Stimulated activated CD4-positive, alpha-beta T cell treated with anti-CD3 and anti-CD28 coated beads, Interleukin-15, amount 100 ng/mL, for 48 hours (primary cell): Measurements from ENCODE around the gene WFDC1.

Experiments used
- DNase-seq, 2 donors: peaks; one replicate each; pipeline ENCODE4 v3.0.0-alpha.2; 2020; ENCODE audit warnings: low read depth in 2 of 2

WFDC1 gene, protein sequence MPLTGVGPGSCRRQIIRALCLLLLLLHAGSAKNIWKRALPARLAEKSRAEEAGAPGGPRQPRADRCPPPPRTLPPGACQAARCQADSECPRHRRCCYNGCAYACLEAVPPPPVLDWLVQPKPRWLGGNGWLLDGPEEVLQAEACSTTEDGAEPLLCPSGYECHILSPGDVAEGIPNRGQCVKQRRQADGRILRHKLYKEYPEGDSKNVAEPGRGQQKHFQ

GRCh38 chr16:84294531-84295142 lies at the start of gene WFDC1:
Gene WFDC1 (plus strand): TSS chr16:84294878. CDS start chr16:84294972, 94 bp downstream.
- DNase-seq, result no peak

GRCh38 chr16:84245956-84246678 lies 48.6 kb upstream of the WFDC1 start:
- DNase-seq, result no peak

DNA sequence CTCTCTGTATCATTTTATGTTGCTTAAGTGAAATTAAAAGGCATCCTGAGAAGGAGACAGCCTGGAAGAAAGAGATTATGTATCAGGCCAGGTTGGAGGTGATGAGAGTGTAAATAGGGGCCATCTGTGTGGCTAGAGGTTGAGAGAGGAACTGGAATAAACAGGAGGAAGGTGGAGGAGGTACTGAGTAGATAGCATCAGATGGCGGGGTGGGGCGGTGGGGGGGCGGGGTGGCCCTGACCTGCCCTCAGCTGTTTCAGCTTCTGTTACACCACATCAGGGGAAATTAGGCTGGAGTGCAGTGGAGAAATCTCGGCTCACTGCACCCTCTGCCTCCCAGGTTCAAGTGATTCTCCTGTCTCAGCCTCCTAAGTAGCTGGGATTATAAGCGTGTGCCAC lies 48.0 kb upstream of the WFDC1 start:
- DNase-seq, result no peak

- no peak for DNase-seq
Measured at GRCh38 chr16:84247331-84247730, 47.3 kb upstream of the WFDC1 start.

GRCh38 chr16:84247844-84248243 lies 46.8 kb upstream of the WFDC1 start:
- DNase-seq, result no peak

DNA sequence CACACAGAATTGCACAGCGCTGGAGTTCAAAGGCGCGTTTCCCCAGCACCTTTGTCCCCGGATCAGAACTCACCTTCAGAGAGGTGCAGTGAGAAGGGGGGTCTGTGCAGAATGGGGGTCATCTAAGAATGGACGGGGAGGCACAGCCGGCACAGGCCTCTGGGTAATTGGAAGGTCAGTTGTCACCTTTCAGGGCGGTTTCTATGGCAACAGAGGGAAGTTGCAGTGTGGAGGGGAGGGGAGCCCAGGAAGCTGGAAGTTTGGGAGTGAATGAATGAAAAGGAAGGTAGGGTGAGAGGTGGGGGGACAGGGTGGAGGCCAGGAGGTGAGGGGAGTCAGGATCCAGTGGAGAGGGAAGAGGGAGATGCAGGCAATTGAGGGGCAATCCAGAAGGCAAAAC lies 42.5 kb upstream of the WFDC1 start:
- no peak for DNase-seq

DNA sequence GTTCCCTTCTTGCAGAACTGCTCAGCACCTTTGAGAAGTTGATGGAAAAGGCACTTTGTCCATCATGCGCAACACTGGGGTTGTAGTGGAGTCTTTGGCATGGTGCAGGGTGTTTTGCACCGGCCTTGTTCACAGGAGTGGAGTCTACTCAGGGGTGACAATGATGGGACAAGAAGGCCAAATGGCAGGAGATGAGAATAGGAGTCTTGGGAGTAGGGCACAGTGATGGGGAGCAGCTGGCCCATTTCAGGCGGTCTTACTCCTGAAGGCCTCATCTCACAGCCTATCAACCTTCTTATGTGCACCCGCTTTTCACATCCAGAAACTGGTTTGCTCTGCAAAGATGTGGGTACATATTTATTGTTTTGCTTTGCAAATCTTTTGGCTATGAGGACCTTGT lies 41.5 kb upstream of the WFDC1 start:
- no peak for DNase-seq

DNA sequence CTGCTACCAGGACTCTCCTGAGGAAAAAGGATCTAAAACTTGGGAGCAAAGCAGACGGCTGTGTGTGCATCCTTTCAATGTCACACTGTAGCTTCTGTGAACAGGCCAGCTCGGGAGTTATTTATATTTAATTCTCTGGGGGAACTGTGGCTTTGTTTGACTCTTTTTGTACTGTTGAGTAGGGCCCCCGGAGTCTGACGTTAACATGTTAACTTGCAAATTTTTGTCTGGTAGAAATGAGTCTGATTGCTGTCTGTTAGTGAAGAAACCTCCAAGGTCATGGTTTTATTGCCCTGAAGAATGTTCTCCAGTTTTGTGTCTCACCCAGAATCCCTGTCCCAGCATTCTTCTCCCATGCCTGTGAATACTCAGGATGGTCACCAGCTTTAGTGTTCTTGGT lies 40.6 kb upstream of the WFDC1 start:
- DNase-seq, result no peak

DNA sequence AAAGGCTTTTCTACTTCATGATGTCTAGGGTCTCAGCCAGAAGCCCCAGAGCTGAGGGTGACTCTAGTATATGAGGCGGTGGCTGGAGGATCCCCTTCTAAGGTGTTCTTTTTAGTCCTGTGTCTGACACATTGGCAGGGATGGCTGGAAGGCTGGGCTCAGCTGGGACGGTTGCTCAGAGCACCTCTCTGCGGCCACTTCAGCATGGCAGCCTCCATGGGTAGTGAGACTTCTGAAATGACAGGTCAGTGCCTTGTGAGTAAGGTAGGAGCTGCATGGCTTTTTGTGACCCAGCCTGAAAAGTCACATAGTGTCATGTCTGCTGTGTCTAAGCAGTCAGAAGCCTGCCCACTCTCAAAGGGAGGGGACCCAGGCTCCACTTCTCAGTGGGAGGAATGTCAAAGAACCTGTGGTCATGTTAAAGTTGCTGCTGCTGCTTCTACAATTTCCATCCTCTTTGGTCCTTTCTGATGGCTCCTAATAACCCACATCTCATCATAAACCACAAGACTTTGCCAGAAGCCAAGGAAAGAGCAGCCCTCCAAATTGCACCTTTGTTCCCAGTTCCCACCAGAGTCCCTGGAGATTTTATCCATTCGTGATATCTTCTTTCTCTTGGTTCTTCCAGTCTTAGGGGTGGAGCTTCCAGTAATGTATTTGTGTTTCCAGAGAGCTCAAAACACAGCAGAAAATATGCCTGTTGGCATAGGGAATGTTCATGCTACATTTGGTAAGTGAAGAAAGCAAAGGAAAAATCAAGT lies 39.4 kb upstream of the WFDC1 start:
- DNase-seq, result no peak

GRCh38 chr16:84258266-84258665 lies 36.4 kb upstream of the WFDC1 start:
- no peak for DNase-seq

- no peak for DNase-seq
Measured at GRCh38 chr16:84259691-84260090, 35.0 kb upstream of the WFDC1 start.

- no peak for DNase-seq
Measured at GRCh38 chr16:84260766-84261554, 33.7 kb upstream of the WFDC1 start.

GRCh38 chr16:84262031-84262430 lies 32.6 kb upstream of the WFDC1 start:
- DNase-seq, result no peak

- no peak for DNase-seq
Measured at GRCh38 chr16:84262939-84263338, 31.7 kb upstream of the WFDC1 start.

DNA sequence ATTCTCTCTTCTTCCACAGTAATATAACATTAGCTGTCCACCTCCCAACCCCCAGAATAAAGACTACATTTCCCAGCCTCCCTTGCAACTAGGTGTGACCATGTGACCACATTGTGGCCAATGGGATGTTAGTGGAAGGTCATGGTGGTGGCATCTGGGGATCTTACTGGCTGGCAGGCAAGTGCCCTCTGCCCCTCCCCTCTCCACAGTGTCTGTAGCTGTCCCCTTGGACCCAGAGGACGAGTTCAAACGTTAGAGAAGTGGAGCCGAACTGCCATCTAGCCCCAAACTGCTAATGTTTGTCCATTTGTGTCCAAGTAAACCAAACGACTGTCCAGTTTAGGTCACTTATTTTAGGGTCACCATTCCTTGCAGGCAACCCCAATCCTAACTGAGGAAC lies 28.2 kb upstream of the WFDC1 start:
- DNase-seq, result peak in 1 of 2 donors; percentile 24

GRCh38 chr16:84267380-84267779 lies 27.3 kb upstream of the WFDC1 start:
- no peak for DNase-seq

- no peak for DNase-seq
Measured at GRCh38 chr16:84268291-84269040, 26.2 kb upstream of the WFDC1 start.

DNA sequence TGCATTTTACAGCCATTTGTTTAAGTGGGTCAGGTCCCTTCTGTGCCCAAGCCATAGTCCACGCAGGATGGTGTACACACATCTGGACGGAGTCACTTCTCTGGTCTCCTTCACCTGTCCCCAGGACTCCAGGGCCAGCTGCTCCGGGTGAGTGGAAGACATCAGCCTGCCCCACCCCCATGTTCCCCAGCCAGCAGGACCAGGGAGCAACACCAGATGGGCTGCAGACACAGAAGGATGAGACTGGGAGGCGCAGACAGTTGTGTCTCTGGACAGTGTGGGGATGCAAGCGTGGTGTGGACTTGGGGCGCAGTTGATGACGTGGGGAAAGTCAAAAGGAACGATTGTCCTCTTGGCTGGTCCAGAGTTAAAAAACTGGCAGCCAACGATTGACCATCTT lies 24.6 kb upstream of the WFDC1 start:
- DNase-seq, result no peak

- no peak for DNase-seq
Measured at GRCh38 chr16:84270531-84270930, 24.1 kb upstream of the WFDC1 start.

- no peak for DNase-seq
Measured at GRCh38 chr16:84271037-84271436, 23.6 kb upstream of the WFDC1 start.

DNA sequence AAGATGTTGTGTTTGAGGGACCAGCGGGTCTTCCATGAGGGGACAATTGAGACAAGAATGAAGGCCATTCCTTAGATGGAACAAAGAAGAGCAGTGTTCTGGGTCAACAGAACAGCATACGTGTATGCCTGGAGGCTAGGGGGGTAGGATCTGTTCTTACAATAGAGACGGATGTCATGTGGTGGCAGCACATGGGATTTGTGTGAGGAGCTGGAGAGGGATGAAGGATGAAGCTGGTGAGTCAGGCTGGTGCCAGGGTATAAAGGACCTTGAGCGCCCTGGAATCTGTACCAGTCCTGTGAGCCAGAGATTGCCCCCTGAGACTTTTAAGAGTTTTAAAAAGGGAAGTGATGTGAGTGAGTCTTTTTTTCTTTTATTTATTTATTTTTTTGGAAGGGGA lies 22.8 kb upstream of the WFDC1 start:
- DNase-seq, result no peak
